ENCODE data around the gene SP5.
"Not testable (repeated sequence)": the region's sequence is repeated elsewhere in the genome, so short reads cannot be mapped to it uniquely, and the experiment has no call there.

DNA sequence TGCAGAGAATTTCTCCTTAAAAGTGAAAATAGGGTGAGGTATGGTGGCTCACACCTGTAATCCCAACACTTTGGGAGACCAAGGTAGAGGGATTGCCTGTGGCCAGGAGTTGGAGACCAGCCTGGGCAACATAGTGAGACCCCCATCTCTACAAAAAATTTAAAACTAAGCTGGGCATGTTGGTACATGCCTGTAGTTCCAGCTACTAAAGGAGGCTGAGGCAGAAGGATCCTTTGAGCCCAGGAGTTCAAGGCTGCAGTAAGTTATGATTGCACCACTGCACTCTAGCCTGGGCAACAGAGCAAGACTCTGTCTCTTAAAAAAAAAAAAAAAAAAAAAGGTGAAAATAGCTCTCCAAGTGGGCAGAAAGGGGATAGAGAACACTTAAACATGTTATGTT, 40.9 kb upstream of the SP5 start:
- TF ChIP-seq POLR2A (IDR thresholded peaks at IDR 0.05); CTCF (IDR thresholded peaks at IDR 0.05 in 4 of 5, conservative IDR thresholded peaks at IDR 0.05 in 1 of 5): not testable (repeated sequence)

Measured in gastrocnemius medialis (tissue), 4 donors.